Measurements from ENCODE around the gene STARD13. TPM values are rescaled to one million over a fixed set of nuclear protein-coding genes. Genes with fewer than 3 reads are reported as not detected.

STARD13 gene
- total RNA-seq, 1 donor from 2014 or later = 37.6 TPM

DNA sequence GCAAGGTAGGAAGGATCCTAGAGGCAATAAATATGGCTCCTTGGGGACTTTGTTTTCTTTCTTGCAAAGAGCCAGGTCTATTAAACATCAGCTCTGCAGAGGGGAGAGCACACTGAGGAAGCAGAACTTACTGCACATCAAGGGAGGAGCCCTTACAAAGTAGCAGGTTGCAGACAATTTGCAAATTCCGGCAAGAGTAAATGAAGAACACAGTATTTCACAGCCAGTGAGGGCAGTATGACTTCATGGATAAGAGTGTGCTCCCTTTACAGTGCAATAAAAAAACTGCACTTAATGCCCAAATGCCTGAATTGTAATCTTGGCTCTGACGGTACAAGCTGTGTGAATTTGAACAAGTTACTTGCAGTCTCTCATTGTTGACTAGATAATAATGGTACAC is 75.5 kb downstream of the STARD13 start:
- Mint-ChIP-seq H3K36me3 (ENCODE audit: low read depth) (peaks cover 6% of the 10 kb centered on the region), H3K27ac (ENCODE audit: unreplicated experiment) (no peak overlapping the region), H3K9me3 (ENCODE audit: low read depth) (no peaks in the 10 kb centered on the region), H3K27me3 (ENCODE audit: low read depth) (no peaks in the 10 kb centered on the region), H3K4me3 (ENCODE audit: unreplicated experiment) (no peak overlapping the region), H3K4me1 (ENCODE audit: low read depth) (peaks cover 64% of the 10 kb centered on the region)
- no peak for DNase-seq (ENCODE audit: low spot score)
- TF ChIP-seq, protein P1, sequence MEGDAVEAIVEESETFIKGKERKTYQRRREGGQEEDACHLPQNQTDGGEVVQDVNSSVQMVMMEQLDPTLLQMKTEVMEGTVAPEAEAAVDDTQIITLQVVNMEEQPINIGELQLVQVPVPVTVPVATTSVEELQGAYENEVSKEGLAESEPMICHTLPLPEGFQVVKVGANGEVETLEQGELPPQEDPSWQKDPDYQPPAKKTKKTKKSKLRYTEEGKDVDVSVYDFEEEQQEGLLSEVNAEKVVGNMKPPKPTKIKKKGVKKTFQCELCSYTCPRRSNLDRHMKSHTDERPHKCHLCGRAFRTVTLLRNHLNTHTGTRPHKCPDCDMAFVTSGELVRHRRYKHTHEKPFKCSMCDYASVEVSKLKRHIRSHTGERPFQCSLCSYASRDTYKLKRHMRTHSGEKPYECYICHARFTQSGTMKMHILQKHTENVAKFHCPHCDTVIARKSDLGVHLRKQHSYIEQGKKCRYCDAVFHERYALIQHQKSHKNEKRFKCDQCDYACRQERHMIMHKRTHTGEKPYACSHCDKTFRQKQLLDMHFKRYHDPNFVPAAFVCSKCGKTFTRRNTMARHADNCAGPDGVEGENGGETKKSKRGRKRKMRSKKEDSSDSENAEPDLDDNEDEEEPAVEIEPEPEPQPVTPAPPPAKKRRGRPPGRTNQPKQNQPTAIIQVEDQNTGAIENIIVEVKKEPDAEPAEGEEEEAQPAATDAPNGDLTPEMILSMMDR (IDR thresholded peaks at IDR 0.05) = no peak

- TF ChIP-seq, protein P1 (IDR thresholded peaks at IDR 0.05) = no peak
- Mint-ChIP-seq H3K36me3 (ENCODE audit: low read depth) (peaks cover 6% of the 10 kb centered on the region), H3K9me3 (ENCODE audit: low read depth) (no peaks in the 10 kb centered on the region), H3K27ac (ENCODE audit: unreplicated experiment) (peak overlapping the region; percentile 85), H3K4me3 (ENCODE audit: unreplicated experiment) (no peak overlapping the region), H3K27me3 (ENCODE audit: low read depth) (no peaks in the 10 kb centered on the region), H3K4me1 (ENCODE audit: low read depth) (peaks cover 64% of the 10 kb centered on the region)
- DNase-seq (ENCODE audit: low spot score) = no peak
Measured at GRCh38 chr13:33208290-33209220, 77.0 kb downstream of the STARD13 start.

DNA sequence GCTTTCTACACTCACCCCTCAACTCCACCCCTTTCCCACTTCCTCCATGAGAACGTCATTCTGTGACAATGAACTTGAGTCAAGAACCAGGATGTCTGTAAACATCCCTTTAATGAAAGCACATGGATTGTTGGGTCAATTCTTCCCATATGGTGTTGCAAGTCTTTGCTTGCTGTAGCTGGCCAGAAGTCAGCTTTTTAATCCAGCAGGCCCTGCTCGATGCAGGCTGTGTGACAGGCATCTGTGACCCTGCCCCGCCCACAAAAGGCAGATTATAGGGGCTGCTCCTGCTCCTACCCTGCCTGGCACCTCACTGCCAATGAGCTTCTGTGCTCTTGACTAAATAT is 78.0 kb downstream of the STARD13 start:
- Mint-ChIP-seq H3K4me3 (ENCODE audit: unreplicated experiment) (no peak overlapping the region), H3K27ac (ENCODE audit: unreplicated experiment) (no peak overlapping the region), H3K36me3 (ENCODE audit: low read depth) (peaks cover 6% of the 10 kb centered on the region), H3K4me1 (ENCODE audit: low read depth) (peaks cover 61% of the 10 kb centered on the region), H3K9me3 (ENCODE audit: low read depth) (no peaks in the 10 kb centered on the region), H3K27me3 (ENCODE audit: low read depth) (no peaks in the 10 kb centered on the region)
- TF ChIP-seq, protein P1 (IDR thresholded peaks at IDR 0.05) = no peak
- DNase-seq (ENCODE audit: low spot score) = no peak

DNA sequence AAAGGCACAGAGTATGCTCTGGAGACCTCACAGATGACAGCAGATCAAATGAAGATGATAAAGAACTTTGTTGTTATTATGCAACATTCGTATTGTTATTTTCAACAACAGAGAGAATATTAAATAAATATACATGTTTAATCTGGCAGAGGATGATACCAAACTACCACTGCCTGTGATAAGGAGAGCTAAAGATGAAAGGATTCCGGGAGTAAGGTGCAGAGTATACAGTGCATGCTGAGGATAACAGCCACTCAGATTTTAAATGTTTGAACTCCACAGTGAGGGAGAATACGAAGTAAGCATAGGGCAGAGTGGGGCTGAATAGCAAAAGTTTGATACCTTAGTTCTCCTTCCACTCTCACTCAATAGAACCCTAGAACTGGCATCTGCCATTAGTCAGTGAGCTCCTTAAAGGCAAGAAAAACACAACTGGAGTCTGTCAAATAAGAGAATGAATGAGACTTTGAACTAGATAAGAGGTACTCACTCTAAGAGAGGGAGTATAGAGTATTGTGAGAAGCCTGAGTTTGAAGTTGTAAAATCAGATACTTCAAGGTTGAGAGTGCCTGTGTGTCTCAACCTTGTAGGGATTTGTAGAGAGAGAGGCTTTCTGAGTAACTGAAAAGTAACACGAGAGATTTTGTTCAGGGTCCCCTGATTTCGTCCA is 78.5 kb downstream of the STARD13 start:
- H3K9me3 Mint-ChIP-seq (ENCODE audit: low read depth) = no peaks in the 10 kb centered on the region
- peaks cover 63% of the 10 kb centered on the region for H3K4me1 Mint-ChIP-seq (ENCODE audit: low read depth)

DNA sequence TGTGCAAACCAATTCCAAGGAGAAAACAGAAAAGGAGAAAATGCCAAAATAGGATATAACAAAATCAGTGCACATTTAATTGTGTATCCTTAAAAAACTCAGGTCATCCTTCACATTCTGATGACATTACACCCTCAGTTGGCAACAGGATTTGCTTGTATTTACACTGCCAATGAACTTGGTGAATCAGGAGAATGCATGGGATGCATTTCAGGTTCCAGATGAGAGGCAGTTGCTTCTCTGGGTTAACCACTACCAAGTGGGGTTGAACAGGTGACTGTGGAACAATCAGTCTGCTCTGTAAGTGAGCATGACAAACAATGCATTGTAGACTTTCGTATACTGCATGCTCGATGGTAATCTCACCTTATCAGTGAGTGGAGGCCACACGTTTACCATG is 79.1 kb downstream of the STARD13 start:
- H3K27ac Mint-ChIP-seq (ENCODE audit: unreplicated experiment) = peak overlapping the region; percentile 88
- H3K27me3 Mint-ChIP-seq (ENCODE audit: low read depth) = no peaks in the 10 kb centered on the region
- H3K36me3 Mint-ChIP-seq (ENCODE audit: low read depth) = peaks cover 6% of the 10 kb centered on the region
- peaks cover 60% of the 10 kb centered on the region for H3K4me1 Mint-ChIP-seq (ENCODE audit: low read depth)
- TF ChIP-seq, protein P1 (IDR thresholded peaks at IDR 0.05) = no peak
- H3K4me3 Mint-ChIP-seq (ENCODE audit: unreplicated experiment) = no peak overlapping the region
- H3K9me3 Mint-ChIP-seq (ENCODE audit: low read depth) = no peaks in the 10 kb centered on the region
- no peak for DNase-seq (ENCODE audit: low spot score)

More for the DNA sequence above, 78.5 kb downstream of the STARD13 start:
- no peak for DNase-seq (ENCODE audit: low spot score)
- Mint-ChIP-seq H3K4me3 (ENCODE audit: unreplicated experiment) (no peak overlapping the region), H3K27me3 (ENCODE audit: low read depth) (no peaks in the 10 kb centered on the region), H3K36me3 (ENCODE audit: low read depth) (peaks cover 6% of the 10 kb centered on the region), H3K27ac (ENCODE audit: unreplicated experiment) (no peak overlapping the region)
- TF ChIP-seq, protein P1 (IDR thresholded peaks at IDR 0.05) = no peak

Data from chondrocyte (in vitro differentiated cells).